ENCODE measurements around the gene SPATA20.

SPATA20 gene

DNA sequence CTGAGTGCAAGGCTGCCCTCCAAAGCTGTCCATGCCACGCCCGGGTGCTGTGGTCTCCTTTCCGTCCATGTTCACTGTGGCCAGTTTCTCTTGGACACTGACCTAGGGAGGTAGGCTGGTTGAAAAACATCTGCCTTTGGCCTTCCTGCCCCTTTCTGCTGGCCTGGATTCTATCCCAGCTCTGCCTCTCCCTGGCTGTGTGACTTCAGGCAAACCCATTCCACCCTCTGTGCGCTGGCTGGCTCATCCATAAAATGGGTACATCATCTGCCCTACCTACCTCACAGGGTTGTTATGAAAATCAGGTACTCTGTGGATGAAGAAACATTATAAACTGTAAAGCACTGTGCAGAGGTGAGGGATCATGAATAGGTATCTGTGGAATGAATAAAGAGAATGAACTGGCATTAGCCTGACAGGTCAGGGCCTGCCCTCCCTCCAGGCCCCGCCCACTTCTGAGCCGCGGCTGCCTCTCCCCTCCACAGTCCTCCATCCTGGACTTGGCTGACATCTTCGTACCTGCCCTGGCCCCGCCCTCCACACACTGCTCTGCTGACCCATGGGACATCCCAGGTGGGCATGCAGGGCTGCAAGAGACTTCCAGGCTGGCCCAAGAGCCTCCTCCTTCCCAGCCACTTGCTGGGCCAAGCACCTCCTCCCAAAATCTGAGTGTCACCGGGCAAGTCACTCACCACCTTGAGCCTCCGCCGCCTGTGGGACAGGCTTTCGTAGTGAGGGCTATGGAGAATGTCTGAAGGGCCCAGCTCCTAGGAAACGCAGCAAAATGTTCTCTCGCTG is 7.0 kb upstream of the SPATA20 start:
- no peak for DNase-seq (ENCODE audit: low read depth in 2 of 2)

DNA sequence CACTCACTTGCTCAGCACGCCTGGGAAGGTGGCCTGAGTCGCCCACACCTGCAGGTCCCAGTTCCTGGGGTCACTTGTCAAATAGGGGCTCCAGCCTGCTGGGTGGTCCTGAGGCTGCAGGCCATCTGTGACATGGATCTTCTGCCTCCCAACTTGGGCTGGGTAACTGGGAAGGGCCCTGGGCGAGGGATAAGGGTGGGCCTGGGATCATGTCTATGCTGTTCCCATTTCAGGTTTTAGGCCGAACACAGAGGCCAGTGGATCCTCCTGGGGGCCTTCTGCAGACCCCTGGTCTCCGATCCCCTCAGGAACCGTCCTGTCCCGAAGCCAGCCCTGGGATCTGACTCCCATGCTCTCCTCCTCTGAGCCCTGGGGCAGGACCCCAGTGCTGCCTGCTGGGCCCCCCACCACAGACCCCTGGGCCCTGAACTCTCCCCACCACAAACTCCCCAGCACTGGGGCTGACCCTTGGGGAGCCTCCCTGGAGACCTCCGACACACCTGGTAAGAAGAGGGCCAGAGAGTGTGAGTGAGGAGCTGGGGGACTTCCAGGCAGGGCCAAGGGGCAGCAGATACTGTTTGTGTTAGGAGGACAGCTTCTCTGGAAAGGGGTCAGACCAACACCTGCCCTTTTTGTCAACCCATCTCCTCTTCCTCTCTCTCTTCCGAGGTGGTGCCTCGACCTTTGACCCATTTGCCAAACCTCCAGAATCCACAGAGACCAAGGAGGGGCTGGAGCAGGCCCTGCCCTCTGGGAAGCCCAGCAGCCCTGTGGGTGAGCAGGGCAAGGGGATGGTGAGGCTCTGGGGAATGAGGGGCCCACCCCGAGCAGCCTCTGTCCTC is 6.2 kb upstream of the SPATA20 start:
- DNase-seq (ENCODE audit: low read depth in 2 of 2) = no peak

DNA sequence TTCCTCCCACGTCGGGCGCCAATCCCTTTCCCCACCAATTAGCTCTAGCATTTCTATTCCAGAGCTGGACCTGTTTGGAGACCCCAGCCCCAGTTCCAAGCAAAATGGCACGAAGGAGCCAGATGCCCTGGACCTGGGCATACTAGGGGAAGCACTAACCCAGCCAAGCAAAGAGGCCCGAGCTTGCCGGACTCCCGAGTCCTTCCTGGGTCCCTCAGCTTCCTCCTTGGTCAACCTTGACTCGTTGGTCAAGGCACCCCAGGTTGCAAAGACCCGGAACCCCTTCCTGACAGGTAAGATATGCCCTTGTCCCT is 5.6 kb upstream of the SPATA20 start:
- no peak for DNase-seq (ENCODE audit: low read depth in 2 of 2)

DNA sequence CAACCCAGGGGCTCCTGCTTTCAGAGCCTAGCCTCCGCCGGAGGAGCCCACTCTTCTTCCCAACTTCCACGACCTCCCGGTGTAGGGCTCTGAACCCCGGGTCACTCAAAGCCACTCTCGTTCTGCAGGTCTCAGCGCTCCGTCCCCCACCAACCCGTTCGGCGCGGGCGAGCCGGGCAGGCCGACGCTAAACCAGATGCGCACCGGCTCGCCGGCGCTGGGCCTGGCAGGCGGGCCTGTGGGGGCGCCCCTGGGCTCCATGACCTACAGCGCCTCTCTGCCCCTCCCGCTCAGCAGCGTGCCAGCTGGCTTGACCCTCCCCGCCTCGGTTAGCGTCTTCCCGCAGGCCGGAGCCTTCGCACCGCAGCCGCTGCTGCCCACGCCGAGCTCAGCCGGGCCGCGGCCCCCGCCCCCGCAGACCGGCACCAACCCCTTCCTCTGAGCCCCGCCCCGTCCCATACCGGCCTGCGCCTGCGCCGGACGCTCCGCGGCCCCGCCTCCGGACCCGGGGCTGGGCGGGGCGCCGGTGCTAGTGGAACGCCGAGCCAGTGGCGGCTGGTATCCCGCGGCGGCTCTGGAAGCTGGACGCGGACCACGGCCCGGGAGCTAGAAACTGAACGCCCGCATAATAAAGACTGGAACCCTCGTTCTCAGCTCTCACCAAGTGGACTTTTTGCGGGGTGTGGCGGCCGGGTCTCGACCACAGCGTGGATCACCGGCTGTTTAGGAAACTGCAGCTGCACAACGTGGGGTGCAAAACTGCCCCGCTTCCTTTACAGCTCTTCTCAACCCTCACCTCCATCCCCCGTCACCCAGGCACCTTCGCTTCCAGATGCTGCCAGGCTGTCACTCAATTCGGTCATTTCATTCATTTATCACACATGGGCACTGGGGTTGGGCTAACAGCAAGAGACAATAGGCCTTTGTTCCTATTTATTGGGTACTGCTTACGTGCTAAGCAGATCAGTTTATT is 5.0 kb upstream of the SPATA20 start:
- peak; percentile 72 to 78 for DNase-seq (ENCODE audit: low read depth in 2 of 2)

DNA sequence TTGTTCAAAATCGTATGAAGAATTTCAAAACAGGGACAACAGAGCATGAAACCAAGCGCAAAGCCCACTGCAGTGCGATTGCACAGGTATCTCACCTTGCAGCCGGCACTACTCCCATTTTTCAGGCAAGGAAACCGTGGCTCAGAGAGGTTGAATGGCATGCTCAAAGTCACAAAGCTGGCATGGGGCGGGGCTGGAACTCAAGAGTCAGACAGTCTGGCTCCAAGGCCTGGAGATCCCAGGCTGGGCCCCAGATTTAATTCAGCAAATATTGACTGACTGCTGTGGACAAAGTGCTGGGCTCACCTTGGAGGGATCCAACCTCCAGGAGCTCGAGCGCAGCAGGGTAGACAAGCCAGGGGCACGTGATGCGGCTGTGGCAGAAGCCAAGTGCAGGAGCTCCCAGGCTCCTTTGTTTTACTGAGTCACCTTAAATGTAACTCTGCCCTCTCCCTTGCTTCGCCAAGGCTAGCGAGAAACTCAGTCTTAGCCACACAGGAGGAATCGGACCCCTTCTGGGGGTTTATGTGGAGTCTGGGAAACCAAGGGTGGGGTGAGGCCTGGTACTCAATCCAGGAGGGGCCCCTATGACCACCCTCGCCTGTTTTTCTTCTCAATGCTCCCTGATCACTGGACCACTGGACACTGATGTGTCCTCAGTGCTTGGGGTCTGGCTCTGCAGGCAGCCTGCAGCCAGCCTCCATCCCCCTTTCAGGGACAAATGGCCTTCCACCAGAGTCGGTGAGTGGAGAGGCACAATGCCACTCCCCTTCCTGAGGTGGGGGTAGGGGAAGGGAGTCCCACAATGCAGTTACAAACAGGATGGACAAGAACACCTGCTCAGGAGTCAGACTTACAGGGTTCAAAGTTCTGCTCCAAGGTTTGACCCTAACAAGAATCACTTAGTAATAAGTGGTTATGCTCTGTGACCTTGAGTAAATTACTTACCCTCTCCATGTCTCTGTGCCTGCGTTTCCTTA is 3.9 kb upstream of the SPATA20 start:
- no peak for DNase-seq (ENCODE audit: low read depth in 2 of 2)

DNA sequence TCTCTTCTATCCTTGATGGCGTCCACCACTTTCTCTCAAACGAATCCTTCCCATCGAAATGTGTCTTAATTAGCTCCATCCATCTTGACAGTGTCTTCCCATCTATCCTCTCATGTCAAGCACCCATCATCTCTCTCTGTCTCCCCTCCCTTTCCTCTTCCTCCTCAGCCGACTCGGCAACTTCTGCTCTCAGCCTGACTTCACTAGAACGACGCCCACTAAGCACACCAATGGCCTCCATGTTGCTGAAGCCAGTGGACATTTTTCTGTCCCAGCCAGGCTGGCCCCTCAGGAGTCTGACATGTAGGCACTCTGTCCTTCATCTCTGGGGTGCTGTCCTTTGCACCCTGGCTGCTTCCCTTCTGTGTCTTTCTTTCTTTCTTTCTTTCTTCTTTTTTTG is 2.5 kb upstream of the SPATA20 start:
- no peak for DNase-seq (ENCODE audit: low read depth in 2 of 2)

DNA sequence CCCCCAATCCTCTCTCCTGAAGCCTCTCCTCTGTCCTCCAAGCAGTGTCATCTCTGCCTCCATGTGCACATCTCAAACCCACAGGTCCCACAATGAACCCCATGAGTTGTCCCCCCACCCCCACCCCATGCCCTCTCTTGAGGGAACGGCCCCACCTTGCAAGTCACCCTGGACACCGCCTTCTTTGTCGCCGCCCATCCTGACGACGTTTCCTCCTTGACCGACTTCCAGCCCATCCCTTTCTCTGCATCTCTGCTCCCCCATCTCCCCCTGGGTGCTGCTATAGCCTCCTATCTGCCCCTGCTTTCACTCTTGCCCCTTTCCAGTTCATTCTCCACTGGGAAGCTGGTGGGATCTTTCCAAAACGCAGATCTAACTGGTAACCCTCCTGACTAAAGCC is 1.7 kb upstream of the SPATA20 start:
- no peak for DNase-seq (ENCODE audit: low read depth in 2 of 2)

DNA sequence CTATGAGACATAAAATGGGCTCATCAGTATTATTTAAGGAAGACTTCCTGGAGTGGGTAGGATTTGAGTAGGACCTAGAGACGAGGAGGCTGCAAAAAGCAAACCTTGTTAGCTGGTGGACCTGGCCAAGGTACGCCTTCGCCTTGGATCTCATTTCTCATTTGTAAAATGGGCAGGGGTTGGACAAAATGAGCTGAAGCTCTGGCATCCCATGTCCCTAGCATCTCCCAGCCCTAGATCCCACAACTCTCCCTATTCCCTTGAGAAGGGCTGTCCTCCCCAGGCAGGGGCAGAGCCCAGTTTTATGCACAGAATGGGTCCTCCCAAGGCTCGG is 306 bp upstream of the SPATA20 start:
- no peak for DNase-seq (ENCODE audit: low read depth in 2 of 2)

DNA sequence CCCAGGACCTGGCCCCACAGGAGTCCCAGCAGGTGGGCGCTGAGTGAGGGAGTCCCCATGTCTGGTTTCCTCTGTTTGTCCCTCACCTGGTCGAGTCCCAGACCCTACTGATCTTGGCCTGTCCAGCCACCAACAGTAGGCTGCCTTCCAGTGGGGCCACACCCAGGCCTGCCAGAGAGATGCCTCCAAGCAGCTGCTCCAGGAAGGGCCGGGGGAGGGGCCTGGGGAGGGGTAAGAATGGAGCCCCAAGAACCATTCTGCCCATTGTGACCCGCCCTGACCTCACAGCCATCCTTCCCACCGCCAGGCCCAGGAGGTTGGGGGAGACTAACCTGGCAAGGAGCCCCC is 736 bp downstream of the SPATA20 start:
- no peak for DNase-seq (ENCODE audit: low read depth in 2 of 2)

DNA sequence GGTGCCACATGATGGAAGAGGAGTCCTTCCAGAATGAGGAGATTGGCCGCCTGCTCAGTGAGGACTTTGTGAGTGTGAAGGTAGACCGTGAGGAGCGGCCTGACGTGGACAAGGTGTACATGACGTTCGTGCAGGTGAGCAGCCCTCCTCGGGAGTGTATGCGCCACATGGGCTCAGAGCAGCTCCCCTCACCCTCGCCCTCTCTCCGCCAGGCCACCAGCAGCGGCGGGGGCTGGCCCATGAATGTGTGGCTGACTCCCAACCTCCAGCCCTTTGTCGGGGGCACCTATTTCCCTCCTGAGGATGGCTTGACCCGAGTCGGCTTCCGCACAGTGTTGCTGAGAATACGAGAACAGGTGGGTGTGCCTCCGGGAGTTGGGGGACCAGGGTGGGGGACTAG is 1.9 kb downstream of the SPATA20 start:
- DNase-seq (ENCODE audit: low read depth in 2 of 2) = no peak

DNA sequence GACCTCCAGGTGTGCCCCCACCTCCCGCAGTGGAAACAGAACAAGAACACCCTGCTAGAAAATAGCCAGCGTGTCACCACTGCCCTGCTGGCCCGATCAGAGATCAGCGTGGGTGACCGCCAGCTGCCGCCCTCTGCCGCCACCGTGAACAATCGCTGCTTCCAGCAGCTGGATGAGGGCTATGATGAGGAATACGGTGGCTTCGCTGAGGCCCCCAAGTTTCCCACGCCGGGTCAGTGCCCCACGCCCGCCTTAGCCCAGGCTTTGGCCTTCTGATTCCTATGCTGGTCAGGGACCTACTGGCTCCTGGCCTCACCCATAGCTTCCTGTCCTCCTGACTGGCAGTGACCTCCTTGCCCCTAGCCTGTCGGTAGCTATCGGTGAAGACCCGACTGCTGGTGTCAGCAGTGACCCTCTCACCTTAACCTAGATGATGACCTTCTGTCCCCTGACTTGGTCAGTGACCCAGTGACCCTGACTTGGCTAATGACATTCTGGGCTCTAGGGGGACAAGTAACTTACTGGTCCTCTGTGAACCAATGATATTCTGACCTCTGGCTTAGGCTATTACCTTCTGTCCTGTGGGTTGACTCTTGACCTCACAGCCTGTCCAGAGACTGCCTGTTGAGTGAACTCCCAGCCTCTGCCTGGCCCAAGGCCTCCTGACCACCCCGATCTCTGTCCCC is 2.4 kb downstream of the SPATA20 start:
- no peak for DNase-seq (ENCODE audit: low read depth in 2 of 2)

DNA sequence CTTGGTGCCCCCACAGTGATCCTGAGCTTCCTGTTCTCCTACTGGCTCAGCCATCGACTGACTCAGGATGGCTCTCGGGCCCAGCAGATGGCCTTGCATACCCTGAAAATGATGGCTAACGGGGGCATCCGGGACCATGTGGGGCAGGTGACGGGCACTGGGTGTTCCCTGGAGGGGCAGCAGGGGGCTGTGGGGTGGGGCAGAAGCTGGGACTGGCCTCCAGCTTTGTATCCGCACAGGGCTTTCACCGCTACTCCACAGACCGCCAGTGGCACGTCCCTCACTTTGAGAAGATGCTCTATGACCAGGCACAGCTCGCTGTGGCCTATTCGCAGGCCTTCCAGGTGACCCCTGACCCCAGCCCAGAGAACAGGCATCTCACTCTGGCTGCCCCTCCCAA is 3.0 kb downstream of the SPATA20 start:
- no peak for DNase-seq (ENCODE audit: low read depth in 2 of 2)

DNA sequence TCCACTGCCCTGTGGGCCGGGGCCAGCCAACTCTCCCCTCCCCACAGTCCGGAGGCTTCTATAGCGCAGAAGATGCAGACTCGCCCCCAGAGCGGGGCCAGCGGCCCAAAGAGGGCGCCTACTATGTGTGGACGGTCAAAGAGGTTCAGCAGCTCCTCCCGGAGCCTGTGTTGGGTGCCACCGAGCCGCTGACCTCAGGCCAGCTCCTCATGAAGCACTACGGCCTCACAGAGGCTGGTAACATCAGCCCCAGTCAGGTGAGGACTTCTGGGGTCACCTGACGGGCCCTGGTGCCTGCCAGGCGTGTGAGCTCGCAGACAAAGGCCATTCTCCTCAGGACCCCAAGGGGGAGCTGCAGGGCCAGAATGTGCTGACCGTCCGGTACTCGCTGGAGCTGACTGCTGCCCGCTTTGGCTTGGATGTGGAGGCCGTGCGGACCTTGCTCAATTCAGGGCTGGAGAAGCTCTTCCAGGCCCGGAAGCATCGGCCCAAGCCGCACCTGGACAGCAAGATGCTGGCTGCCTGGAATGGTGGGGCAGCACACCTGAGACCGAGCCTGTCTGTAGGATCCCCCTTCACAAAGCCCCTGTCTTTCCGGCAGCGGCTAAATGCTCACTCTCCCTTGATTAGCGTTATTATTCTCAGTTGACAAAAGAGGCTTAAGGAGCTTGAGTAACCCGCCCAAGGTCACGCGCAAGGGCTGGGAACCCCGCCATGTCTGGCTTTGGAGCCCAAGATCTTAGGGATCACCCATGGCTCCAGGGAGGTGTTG is 3.9 kb downstream of the SPATA20 start:
- no peak for DNase-seq (ENCODE audit: low read depth in 2 of 2)

DNA sequence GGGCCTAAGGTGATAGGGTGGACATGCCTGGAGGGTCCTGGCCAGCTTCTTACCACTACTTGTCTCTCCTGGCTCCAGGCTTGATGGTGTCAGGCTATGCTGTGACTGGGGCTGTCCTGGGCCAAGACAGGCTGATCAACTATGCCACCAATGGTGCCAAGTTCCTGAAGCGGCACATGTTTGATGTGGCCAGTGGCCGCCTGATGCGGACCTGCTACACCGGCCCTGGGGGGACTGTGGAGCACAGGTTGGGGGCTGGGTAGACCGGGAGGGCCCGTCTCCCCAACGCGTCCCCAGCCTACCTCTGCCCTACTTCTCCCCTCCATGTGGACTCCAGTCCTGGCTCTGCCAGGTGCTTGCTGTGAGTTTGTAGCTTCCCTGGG is 4.5 kb downstream of the SPATA20 start:
- DNase-seq (ENCODE audit: low read depth in 2 of 2) = no peak

DNA sequence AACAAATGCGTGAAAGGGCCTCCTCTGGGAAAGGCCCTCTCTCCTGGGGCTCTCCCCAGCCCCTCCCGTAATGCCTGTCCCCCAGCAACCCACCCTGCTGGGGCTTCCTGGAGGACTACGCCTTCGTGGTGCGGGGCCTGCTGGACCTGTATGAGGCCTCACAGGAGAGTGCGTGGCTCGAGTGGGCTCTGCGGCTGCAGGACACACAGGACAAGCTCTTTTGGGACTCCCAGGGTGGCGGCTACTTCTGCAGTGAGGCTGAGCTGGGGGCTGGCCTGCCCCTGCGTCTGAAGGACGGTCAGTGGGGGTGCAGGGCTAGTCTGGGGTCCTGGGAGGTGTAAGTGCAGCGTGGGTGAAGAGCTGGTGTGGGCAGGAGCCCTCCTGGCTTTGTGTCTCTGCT is 4.9 kb downstream of the SPATA20 start:
- DNase-seq (ENCODE audit: low read depth in 2 of 2) = no peak

DNA sequence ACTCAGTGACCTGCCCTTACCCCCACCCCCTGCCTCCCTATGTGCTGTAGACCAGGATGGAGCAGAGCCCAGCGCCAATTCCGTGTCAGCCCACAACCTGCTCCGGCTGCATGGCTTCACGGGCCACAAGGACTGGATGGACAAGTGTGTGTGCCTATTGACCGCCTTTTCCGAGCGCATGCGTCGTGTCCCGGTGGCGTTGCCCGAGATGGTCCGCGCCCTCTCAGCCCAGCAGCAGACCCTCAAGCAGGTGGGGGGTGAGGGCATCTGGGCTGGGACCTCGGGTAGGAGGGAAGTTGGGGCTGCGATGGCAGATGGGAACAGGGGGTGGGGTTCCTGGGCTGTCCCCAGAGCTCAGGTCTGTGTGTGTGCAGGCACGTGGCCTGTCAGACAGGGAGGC is 7.2 kb downstream of the SPATA20 start:
- DNase-seq (ENCODE audit: low read depth in 2 of 2) = no peak

DNA sequence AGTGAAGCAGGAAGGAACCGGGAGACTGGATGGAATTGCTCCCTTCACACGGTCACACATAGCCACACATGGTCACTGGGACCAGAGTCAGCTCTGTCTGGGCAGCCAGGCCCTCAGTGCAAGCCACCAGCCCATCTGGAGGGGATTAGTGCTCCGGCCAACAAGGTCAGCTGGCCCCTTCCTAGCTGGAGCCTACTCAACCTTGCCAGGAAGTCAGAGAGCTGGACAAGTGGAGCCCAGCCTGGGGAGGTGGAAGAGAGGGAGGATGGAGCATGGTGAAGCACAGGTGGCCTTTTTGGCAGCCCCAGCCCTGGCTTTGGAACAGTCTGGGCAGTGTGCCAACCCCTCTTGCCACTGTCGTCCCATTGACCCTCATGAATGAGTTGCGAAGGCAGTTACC is 9.8 kb downstream of the SPATA20 start:
- DNase-seq (ENCODE audit: low read depth in 2 of 2) = no peak

DNA sequence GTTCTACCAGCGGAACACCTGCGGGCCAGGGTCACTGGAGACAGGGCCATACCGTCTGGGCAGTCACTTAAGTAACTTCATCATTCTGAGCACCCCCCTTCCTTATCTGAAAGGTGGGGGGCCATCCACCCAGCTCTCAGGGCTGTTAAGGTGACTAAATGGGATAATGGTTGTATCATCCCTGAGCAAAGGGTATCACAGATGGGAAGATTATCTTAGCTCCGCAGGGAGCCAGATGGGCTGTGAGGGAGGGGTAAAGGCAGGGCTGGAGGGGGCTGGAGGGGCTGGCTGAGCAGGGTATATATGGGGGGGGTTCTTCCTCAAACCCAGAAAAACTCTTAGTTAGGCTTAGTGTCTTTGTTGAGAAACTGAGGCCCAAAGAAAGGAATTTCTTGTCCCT is 10.7 kb downstream of the SPATA20 start:
- DNase-seq (ENCODE audit: low read depth in 2 of 2) = no peak

DNA sequence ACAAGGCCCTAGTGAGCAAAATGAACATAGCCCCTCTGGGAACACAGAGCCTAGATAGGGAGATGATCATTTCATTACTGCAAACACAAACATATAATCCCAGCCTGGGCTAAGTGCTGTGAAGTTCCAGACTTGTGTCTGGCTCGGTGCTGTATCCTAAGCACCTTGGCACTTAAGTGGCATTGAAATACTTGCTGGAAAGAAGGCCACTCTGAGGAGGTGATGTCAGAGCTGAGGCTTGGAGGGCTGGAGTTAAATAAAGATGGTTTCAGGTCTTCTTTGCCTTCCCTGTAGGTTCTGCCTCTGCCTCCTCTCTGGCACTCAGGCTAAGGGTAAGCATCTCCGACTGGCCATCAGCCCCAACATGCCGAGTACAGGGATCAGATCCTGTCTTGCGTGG is 11.1 kb downstream of the SPATA20 start:
- DNase-seq (ENCODE audit: low read depth in 2 of 2) = no peak

DNA sequence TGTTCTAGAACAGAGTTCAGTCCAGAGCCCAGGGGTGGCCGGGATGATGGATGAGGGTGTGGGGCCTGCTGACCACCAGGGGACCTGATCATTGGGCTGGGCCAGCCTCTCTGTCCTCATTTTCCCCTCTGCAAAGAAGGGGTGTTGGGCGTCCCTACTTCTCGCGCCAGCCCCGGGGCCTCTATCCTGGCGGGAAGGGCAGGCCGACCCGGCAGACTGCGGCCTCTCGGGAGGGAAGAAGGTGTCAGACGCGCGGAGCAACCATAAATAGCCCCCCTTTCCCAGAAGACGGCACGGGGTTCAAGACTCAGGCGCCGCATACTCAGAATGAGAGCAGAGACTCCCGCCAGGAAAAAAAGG is 11.6 kb downstream of the SPATA20 start:
- DNase-seq (ENCODE audit: low read depth in 2 of 2) = no peak

Measured in stimulated activated CD8-positive, alpha-beta memory T cell treated with anti-CD3 and anti-CD28 coated beads, Interleukin-15, amount 100 ng/mL, for 48 hours (primary cell).